Stimulated activated CD4-positive, alpha-beta T cell treated with anti-CD3 and anti-CD28 coated beads, Interleukin-15, amount 100 ng/mL, for 1 hour (primary cell): Measurements from ENCODE around the gene UBE4B.

Source experiments
- DNase-seq, 2 donors: peaks; one replicate each; pipeline ENCODE4 v3.0.0-alpha.2; 2020; ENCODE audit warnings: low read depth in 1 of 2, low spot score in 1 of 2

UBE4B gene

DNA sequence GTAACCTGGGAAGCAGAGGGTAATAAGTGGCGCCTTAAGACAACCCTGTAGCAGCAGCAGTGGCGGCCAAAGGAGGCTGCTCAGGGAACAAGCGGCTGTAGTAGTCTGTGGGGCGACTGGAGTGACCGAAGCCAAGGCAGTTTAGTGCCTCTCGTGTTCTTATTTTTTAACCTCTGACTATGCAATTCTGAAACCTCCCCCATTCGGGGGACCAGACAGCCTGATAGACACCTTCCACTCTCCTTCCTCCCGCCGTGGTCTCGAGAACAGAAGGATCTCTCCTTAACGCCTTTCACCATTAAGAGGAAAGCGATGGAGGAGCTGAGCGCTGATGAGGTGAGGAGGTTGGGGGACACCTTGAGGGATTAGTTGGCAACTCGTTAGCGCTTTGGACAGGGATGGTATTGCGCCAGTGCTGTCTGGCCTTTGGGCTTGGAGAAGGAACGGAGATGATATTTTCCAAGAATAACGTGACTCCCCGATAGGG is 644 bp downstream of the UBE4B start:
- no peak for DNase-seq

DNA sequence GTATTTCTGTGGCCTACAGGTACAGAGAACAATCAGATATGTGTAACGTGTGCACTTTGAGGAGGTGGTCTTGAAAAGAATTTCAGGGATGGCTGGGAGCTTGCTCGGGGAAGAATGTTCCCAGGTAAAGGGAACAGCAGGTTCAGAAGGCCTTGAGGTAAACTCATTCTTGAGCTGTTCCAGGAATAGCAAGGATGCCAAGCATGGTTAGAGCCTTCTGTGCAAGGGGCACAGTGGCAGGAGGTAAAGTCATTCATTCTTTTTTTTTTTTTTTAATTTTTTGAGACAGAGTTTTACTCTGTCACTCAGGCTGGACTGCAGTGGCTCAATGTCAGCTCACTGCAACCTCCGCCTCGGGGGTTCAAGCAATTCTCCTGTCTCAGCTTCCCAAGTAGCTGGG is 10.0 kb downstream of the UBE4B start:
- DNase-seq: no peak

DNA sequence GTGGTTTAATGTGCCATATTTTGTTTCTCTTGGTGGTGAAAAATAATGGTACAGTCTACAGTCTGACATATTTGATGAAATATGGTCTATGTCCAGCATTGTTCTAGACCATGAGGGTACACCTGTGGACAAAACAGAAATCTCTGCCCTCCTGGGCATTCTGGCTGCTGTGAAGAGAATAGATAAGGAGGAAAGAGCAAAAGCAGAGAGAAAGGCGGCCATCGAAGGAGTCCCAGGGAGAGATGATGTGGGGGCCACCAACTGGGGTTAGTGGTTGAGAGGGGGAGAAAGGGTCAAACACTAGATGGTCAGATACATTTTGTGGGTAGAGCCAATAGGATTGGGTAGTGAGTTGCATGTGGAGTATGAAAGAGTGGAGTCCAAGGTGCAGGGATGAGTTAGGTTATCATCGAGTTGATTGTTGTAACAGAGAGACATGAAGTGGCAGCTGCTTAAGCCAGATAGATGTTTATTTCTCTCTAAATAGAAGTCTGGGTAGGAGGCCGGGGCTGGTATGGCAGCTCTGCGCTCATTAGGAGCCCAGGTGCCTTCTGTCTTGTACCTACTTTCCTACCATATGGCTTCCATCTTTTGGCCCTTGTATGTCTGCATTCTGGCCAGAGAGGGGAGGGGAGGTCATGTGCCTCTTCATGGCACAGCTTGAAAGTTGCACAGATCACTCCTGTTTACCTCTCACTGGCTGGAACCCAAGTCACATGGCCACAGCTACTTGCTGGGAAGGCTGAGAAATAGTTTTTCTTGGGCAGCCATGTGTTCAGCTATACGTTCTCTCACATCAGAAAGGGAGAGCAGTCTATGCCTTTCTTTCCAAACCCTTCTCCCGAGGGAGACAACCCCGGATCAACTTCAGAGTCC is 13.0 kb downstream of the UBE4B start:
- DNase-seq: no peak

DNA sequence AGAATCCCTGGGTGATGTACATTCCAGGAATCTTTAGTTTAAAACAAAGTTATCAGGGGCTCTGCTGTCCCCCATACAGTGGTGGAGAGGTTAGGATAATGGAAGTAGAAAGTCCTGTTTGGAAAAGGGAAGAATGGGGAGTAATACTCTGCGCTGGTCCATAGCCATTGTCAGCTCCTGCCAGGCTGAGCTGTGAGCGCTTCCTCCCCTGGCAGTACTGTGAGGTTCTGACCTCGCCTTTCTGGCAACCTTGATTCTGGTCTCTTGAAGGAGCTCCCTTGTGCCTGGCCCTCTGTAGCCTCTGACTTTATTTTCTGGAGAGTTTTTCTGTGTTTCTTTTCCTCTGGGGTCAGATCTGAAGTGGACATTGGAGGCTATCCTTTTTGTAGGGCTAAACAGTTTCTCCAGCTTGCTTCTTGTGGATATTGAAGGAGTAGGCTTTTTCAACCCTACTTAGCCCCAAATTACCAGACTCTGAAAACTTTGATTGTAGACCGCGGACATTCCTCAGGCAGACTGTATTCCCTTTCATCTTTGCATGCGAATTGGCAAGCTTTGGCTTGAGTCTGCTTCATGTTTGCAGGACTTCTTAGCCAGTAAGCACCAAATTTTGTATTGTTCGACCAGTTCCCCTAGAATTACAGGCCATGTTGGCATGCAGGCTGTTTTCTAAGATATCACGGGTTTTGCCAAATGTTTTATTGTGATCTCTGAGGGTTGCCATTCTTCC is 13.8 kb downstream of the UBE4B start:
- DNase-seq: no peak

DNA sequence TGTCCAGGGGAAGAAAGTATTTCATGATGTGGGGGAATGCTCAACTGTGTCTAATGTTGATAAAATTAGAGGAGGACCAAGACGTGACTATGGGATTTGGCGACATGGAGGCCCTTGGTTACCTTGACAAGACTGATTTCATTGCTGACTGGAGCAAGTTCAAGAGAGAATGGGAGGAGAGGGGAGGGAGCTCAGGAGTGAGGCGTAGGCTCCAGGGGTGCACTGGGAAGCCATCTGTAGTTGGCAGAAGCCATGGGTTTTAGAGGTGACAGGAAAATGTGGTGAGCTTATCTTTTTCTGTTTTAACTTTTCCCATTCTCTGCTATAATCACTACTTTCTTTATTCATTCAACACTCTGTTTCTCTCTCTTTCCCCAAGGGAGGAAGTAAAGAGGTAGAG is 15.8 kb downstream of the UBE4B start:
- no peak for DNase-seq

DNA sequence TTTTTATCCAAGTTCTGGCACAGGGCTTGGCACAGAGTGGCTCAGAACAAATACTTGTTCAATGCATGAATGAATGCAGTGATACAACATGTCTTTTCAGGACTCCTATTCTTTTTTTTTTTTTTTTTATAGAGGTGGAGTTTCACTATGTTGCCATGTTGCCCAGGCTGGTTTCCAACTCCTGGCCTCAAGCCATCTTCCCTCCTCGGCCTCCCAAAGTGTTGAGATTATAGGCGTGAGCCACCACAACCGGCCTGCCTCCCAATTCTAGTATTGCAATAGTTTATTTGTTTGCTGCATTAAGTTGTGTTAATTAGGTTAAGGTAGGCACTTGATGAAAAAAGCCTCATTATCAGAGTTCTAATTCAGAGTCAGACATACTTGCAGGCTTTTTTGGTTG is 17.9 kb downstream of the UBE4B start:
- no peak for DNase-seq

DNA sequence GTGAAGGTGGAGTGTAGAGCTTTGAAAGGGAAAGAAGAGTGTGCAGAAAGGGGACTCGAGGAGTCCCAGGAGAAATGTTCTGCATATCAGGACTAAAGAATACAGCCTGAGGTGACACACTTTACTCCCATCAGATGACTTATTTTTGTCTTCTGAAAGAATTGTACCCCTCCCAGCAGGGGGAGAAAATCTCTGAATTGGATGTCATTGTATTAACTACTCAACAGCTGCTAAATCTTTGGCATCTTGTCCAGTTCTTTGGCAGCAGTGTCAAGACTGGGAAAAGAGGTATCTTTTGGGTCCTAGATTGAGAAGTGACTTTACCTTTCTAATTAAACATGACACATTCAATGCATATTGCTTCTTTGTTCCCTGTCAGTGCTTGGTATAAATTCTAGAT is 18.9 kb downstream of the UBE4B start:
- DNase-seq: no peak

DNA sequence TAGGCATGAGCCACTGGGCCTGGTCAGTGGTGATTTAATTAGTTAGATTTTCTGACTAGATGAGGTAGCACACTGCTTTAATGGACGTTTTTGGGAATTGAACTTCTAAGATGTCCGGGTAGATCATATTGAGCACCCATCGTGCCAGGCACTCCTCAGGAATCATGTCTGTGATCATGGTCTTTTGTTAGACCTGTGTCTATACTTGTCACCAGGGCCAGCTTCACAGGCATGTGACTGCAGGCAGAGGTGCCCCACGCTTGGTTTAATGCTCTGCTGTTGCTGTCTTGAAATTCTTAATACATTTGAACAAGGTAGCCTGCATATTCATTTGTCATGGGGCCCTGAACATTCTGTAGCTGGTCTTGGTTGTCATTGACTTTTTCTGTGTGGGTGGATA is 19.6 kb downstream of the UBE4B start:
- DNase-seq: no peak

DNA sequence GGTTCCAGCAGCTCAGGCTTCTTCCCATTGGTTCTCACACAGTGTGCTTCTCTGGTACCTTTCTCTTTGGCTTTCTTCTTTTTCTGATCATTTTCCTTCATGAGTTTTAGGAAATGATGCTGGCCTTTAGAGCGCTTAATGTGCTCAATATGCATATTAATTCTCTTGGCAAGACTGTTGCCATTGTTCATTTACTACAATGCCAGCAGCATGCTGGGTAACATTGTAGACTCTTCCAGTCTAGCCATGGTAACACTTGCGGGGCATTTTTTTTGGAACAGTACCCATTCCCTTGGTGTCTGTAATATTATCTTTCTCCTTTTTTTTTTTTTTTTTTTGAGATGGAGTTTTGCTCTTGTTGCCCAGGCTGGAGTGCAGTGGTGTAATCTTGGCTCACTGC is 21.7 kb downstream of the UBE4B start:
- DNase-seq: no peak

DNA sequence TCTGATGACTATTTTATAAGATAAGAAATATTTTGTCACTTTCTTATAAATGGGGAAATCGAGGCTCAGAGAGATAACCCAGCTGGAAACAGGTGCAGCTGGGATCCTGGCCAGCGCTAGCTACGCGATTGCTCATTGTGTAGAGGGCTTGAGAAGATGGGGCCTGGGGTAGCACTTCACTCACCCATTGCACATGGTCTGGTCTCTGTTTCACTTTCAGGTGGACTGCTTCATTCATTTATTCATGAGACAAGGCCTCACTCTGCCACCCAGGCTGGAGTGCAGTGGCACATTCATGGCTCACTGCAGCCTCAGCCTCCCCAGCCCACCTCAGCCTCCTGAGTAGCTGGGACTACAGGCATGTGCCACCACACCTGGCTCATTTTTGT is 23.8 kb downstream of the UBE4B start:
- no peak for DNase-seq

DNA sequence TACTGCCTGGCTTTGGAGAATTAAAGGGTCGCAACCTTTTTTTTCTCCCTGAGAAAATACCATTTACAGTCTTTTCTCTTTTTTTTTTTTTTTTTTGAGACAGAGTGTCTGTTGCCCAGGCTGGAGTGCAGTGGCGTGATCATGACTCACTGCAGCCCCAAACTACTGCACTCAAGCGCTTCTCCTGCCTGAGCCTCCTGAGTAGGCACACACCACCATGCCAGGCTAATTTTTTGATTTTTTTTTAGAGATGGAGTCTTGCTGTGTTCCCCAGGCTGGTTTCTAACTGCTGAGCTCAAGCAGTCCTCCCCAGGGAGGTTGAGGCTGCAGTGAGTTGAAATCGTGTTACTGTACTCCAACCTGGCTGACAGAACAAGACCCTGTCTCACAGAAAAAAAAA is 24.6 kb downstream of the UBE4B start:
- no peak for DNase-seq

DNA sequence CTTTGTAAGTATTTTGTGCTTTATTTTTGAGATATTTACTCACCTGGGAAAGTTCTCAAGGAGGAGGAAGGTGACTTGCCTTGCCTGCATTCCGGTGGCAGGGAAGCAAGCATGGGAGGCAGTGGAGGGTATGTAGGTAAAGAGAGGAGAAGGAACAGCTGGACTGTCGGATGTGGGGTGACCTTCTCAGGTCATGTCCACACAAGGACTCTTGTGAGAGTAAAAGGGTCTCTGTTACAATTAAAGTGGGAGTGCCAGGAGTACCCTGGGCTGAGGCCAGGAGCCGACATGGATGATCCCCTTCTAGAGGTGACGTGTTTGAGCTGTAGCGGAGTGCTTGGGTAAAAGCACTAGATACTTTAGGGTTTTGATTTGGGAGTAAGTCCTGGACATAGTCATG is 25.0 kb downstream of the UBE4B start:
- no peak for DNase-seq

DNA sequence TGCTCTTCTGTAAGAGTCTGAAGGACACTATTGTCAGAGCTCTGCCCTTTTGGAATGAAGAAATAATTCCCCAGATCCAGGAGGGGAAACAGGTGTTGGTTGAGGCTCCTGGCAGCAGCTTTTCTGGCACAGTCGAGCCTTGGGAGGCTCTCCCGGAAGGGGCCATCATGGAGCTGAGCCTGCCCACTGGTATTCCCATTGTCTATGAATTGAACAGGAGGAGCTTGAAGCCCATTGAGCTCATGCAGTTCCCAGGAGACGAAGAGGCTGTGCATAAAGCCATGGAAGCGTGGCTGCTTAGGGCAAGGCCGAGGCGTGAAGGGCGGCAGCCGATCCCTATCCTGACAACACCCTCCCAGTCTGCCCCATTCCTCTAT is 26.6 kb downstream of the UBE4B start:
- no peak for DNase-seq

DNA sequence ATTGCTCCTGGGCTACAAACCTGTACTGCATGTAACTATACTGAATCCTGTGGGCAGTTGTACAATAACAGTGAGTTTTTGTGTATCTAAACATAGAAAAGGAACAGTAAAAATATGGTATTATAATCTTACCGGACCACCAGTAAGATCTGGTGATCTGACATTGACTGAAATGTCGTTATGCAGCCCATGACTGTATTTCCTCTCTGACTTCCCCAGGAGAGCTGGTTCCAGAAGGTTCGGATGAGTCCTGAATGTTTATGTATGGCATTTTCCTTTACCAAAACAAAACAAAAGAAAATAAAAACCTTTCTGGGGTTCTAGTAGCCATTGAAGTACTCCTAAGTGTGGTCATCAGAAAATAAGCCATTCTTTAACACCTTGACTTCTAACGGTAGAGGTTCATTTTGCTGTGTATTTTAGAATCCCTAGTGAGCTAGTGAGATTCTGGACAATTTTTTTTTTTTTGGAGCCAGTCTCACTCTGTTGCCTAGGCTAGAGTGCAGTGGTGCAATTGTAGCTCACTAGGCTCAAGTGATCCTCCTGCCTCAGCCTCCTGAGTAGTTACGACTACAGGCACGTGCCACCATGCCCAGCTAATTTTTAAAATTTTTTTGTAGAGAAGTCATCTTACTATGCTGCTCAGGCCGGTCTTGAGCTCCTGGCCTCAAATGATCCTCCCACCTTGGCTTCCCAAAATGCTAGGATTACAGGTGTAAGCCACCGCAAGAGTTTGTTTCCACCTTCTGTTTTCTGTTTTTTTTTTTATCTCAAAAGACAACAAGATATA is 27.7 kb downstream of the UBE4B start:
- DNase-seq: no peak

DNA sequence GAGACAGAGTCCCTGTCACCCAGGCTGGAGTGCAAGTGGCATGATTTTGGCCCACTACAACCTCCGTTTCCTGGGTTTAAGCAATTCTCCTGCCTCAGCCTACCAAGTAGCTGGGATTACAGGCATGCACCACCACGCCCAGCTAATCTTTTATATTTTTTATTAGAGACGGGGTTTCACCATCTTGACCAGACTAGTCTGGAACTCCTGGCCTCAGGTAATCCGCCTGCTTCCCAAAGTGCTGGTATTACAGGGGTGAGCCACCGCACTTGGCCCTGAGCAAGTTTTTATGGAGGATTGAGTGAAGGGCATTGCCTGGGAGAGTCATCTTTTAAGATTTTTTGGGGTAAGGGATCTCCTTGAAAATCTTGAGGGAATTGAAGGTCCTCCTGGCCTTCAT is 28.5 kb downstream of the UBE4B start:
- no peak for DNase-seq

DNA sequence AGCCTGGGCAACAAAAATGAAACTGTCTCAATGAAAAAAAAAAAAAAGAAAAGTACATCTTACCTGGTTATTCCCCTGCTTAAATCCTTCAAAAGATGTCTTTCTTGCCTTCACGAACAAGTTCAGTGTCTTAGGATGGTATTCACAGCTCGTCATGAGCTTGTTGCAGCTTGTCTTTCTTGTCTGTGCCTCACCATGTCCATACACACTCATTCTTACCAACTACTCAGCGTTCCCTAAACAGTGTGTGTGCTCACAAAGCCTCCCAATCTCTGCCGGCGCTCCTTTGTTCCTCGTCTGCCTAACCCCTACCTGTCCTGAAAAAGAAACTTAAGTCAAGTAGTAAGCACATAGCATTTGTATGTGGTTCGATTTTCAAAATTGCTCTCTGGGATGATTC is 31.1 kb downstream of the UBE4B start:
- DNase-seq: no peak

DNA sequence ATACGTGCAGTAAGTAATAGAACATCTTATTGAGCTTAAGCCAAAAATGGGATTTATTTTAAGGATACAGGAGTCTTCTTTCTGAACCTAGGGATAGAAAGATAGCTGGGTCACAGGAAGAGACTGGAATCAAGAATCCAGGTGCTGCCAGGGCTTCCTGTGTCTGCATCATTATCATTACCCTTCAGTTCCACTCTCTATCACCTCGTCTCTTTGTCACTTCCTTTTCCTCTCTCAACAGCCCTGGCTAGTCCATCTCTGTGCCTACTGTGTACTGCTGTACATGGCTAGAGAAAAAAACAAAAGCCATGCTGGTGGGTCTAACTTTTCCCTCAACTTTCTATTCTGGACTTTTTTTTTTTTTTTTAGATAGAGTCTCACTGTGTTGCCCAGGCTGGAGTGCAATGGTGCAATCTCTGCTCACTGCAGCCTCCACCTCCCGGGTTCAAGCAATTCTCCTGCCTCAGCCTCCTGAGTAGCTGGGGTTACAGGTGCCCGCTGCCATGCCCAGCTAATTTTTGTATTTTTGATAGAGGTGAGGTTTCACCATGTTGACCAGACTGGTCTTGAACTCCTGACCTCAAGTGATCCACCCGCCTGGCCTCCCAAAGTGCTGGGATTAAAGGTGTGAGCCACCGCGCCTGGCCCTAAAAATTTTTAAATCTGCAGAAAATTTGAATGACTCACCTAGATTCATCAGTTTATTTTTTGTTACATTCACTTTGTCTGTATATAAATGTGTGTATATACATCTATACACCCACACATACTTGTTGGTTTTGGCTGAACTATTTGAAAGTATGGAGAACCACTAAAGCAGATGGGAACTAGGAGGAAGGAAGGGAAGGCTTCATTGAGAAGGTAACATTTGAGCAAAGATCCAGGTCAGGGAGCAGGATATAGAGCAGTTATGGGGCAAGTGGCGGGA is 31.9 kb downstream of the UBE4B start:
- DNase-seq: no peak

DNA sequence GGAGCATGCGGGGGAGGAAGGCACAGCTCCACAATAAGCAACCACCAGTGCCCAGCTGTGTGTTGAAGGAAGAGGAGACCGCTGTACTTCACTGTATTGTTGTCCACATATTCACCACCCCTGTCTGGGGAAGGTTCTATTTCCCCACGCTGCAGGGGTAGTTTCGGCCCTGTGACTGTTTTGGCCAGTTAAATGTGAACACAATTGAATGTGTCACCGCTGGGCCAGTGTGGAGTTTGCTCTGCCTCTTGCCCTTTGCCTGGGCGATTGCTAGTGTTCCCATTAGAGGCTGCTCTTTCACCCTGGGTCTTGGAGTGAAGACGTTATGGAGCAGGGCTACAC is 32.6 kb downstream of the UBE4B start:
- no peak for DNase-seq

DNA sequence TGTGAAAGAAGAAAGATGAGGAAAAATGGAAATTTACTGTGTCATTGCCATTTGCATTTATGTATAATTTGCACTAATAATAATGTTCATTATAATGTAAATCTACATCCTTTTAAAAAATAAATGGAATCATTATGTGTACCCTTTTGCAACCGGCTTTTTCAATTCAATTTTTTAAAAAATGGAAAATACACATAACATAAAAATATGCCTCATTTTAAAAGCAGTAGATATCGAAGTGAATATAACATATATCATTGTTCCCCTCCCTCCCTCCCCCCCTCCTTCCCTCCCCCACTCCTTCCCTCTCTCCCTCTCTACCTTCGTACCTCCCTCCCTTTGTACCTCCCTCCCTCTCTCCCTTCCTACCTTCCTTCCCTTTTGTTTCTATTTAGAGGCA is 33.0 kb downstream of the UBE4B start:
- DNase-seq: no peak

DNA sequence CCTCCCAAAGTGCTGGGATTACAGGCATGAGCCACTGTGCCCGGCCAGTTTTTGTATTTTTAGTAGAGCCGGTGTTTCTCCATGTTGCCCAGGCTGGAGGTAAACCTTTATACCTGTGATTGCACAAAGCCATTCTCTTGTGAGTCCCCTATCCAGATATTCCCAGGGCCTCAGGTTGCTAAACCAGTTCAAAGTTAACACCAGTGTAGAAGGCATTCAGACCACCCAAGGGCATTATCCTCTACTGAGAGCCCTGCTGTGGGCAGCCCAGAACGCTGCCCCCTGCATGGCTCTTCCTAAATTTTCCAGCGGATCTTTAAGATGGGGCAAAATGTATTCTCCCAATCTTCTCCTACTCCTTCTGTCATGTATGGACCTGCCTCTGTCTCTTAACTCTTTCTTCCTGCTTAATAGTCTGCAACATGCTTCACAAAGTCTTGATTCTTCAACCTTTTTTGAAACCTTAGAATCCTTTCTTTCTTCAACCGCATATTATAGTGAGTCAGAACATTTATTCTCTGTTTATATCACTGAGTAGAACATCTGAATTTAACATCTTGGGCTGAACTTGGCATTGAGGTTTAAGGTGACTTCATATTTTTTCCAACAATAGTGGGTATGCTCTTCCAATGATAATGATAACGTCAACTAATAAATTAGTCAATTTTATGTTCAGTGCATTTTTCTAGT is 36.0 kb downstream of the UBE4B start:
- no peak for DNase-seq
